ENCODE results near the gene MYRF. TPM values are rescaled to one million over a fixed set of nuclear protein-coding genes. Genes with fewer than 3 reads are reported as not detected.

Gene MYRF
- total and polyA plus RNA-seq, 2 donors from 2014 or later: 6.0 to 36.3 TPM

DNA sequence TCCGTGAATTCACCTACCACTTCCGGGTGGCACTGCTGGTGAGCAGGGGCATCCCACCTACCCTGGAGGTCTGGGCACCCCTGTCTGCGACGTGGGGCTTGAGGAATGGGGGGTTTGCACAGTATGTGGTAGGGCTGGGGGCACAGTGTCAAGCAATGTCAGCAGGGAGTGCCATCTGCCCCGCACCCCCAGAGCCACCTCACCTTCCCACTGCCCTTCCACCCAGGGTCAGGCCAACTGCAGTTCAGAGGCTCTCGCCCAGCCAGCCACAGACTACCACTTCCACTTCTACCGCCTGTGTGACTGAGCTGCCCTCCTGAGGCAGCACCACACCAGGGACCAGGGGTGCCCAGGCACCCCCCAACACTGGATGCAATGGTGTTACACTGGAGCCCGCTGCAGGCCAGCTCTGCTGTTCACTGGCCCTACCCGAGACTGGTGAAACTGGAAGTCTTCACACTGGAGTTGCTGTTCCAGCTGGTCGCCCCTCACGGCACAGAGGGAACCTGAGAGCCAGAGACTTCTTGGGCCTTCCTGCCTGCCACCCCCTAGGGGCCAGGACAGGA lies 33.5 kb downstream of the MYRF start:
- TF ChIP-seq CTCF (IDR thresholded peaks at IDR 0.05; ENCODE audit: borderline replicate concordance, extremely low read depth, insufficient read depth): no peak
- H3K4me3 ChIP-seq (ENCODE audit: low read length in 3 of 3): no peak overlapping the region
- H3K27me3 ChIP-seq (ENCODE audit: control insufficient read depth, insufficient read depth, low read length): no peaks in the 10 kb centered on the region
- intact Hi-C loops (cut with DNase I): no loop called here
- H3K9ac ChIP-seq (ENCODE audit: low read length in 3 of 3): no peak overlapping the region
- no peaks in the 10 kb centered on the region for H3K9me3 ChIP-seq (ENCODE audit: control insufficient read depth in 2 of 3, insufficient read depth in 1 of 3, low read length in 3 of 3)
- H3K27ac ChIP-seq (ENCODE audit: low read depth in 2 of 2, low read length in 2 of 2): no peak overlapping the region
- no peaks in the 10 kb centered on the region for H3K4me1 ChIP-seq (ENCODE audit: control insufficient read depth in 2 of 3, insufficient read depth in 2 of 3, low read depth in 1 of 3, low read length in 3 of 3)
- DNase-seq (peak in 2 of 5 donors; percentile 55 to 58), FAIRE-seq (no peak)
- peaks cover 10 to 40% (median 20%) of the 10 kb centered on the region in 3 donors for H3K36me3 ChIP-seq (ENCODE audit: control insufficient read depth in 2 of 3, insufficient read depth in 3 of 3, low read length in 3 of 3)

GRCh38 chr11:61787928-61788491 lies 35.6 kb downstream of the MYRF start:
- H3K4me1 ChIP-seq (ENCODE audit: control insufficient read depth in 2 of 3, insufficient read depth in 2 of 3, low read depth in 1 of 3, low read length in 3 of 3): peaks cover under 1 to 5% (median 3%) of the 10 kb centered on the region in 3 donors
- H3K27me3 ChIP-seq (ENCODE audit: control insufficient read depth, insufficient read depth, low read length): no peaks in the 10 kb centered on the region
- FAIRE-seq: no peak
- no peaks in the 10 kb centered on the region for H3K9me3 ChIP-seq (ENCODE audit: control insufficient read depth in 2 of 3, insufficient read depth in 1 of 3, low read length in 3 of 3)
- intact Hi-C loops (cut with DNase I): no loop called here
- no peak overlapping the region for H3K9ac ChIP-seq (ENCODE audit: low read length in 3 of 3)
- TF ChIP-seq CTCF (IDR thresholded peaks at IDR 0.05; ENCODE audit: borderline replicate concordance, extremely low read depth, insufficient read depth): peak; percentile 31
- no peak overlapping the region for H3K27ac ChIP-seq (ENCODE audit: low read depth in 2 of 2, low read length in 2 of 2)
- peaks cover 10 to 40% (median 20%) of the 10 kb centered on the region in 3 donors for H3K36me3 ChIP-seq (ENCODE audit: control insufficient read depth in 2 of 3, insufficient read depth in 3 of 3, low read length in 3 of 3)
- no peak overlapping the region for H3K4me3 ChIP-seq (ENCODE audit: low read length in 3 of 3)
- DNase-seq: peak; percentile 44 to 79 (median 64)

DNA sequence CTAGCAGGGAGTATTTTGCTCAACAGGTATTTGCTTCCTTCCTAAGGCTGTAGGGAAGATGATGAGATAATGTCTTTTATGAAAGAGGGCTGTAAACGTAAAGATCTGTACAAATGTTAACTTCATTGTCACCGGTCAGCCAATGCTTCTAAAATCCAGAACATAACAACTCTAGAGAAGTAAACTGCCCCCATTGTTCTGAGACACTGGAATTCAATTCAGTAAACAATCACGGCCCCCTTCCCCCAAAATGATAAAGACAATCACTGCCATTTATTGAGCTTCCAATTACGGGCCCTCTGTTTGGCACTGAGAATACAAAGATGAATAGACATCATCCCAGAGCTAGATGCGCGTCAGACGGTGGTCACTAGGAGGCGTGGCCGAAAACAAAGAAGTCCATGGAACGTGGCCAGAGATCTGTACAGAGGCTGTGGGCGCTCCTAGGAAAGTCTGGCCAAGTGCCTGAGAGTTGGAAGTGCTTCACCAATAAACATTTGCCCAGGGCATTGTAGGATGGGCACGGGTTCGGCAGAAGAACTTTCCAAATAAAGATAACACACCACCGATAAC lies 39.4 kb downstream of the MYRF start:
- H3K4me3 ChIP-seq (ENCODE audit: low read length in 3 of 3): peak overlapping the region; percentile 96 to 99 (median 98)
- H3K9ac ChIP-seq (ENCODE audit: low read length in 3 of 3): peak overlapping the region; percentile 88 to 97 (median 94)
- H3K36me3 ChIP-seq (ENCODE audit: control insufficient read depth in 2 of 3, insufficient read depth in 3 of 3, low read length in 3 of 3): peaks cover 10 to 27% (median 18%) of the 10 kb centered on the region in 3 donors
- FAIRE-seq: no peak
- no peaks in the 10 kb centered on the region for H3K27me3 ChIP-seq (ENCODE audit: control insufficient read depth, insufficient read depth, low read length)
- TF ChIP-seq CTCF (IDR thresholded peaks at IDR 0.05; ENCODE audit: borderline replicate concordance, extremely low read depth, insufficient read depth): no peak
- peak; percentile 76 to 95 (median 87) for DNase-seq
- intact Hi-C loops (cut with DNase I): no loop called here
- H3K4me1 ChIP-seq (ENCODE audit: control insufficient read depth in 2 of 3, insufficient read depth in 2 of 3, low read depth in 1 of 3, low read length in 3 of 3): peaks cover 3 to 13% (median 5%) of the 10 kb centered on the region in 3 donors
- H3K27ac ChIP-seq (ENCODE audit: low read depth in 2 of 2, low read length in 2 of 2): peak overlapping the region; percentile 96 to 99
- H3K9me3 ChIP-seq (ENCODE audit: control insufficient read depth in 2 of 3, insufficient read depth in 1 of 3, low read length in 3 of 3): no peaks in the 10 kb centered on the region
